ENCODE results near the gene GUCY1A2.

- TF ChIP-seq CTCF (IDR thresholded peaks at IDR 0.05) (no peak), POLR2A (IDR thresholded peaks at IDR 0.05) (no peak)
Observed at GRCh38 chr11:106723071-106723470, 295.2 kb downstream of the GUCY1A2 start.
